ENCODE results near the gene GGT1.
"Not testable (repeated sequence)": the region's sequence is repeated elsewhere in the genome, so short reads cannot be mapped to it uniquely, and the experiment has no call there.

The GGT1 gene

GRCh38 chr22:24602847-24603769 is at the start of gene GGT1:
Gene GGT1 (plus strand): TSS chr22:24603193. CDS start chr22:24611082, 7,889 bp downstream.
- not testable (repeated sequence) for DNase-seq

GRCh38 chr22:24553597-24554312 is 49.2 kb upstream of the GGT1 start:
- DNase-seq, result peak; percentile 7

GRCh38 chr22:24554313-24555164 is 48.5 kb upstream of the GGT1 start, which contains the start of gene GUCD1:
Gene GUCD1 (minus strand): TSS chr22:24555138. CDS start chr22:24554991, 147 bp downstream.
- no peak for DNase-seq

- peak; percentile 96 for DNase-seq
These were observed 47.6 kb upstream of the GGT1 start, which contains the start of gene SNRPD3 for GRCh38 chr22:24555165-24556039. Gene SNRPD3 (plus strand): TSS chr22:24555999. CDS start chr22:24557675, 1,676 bp downstream.

GRCh38 chr22:24559471-24559870 is 43.5 kb upstream of the GGT1 start:
- no peak for DNase-seq

- DNase-seq, result no peak
These were observed 39.7 kb upstream of the GGT1 start for GRCh38 chr22:24563246-24563645.

GRCh38 chr22:24564376-24565058 is 38.5 kb upstream of the GGT1 start:
- DNase-seq, result no peak

GRCh38 chr22:24565077-24565476 is 37.9 kb upstream of the GGT1 start:
- no peak for DNase-seq

- no peak for DNase-seq
These were observed 36.0 kb upstream of the GGT1 start for GRCh38 chr22:24566899-24567511.

- DNase-seq, result no peak
These were observed 35.3 kb upstream of the GGT1 start for GRCh38 chr22:24567668-24568067.

GRCh38 chr22:24571266-24571665 is 31.7 kb upstream of the GGT1 start:
- no peak for DNase-seq

- no peak for DNase-seq
These were observed 26.2 kb upstream of the GGT1 start for GRCh38 chr22:24576778-24577177.

- DNase-seq, result no peak
These were observed 24.4 kb upstream of the GGT1 start for GRCh38 chr22:24578355-24579257.

GRCh38 chr22:24579258-24579601 is 23.8 kb upstream of the GGT1 start:
- DNase-seq, result no peak

GRCh38 chr22:24580276-24580675 is 22.7 kb upstream of the GGT1 start:
- no peak for DNase-seq

- DNase-seq, result no peak
These were observed 20.8 kb upstream of the GGT1 start for GRCh38 chr22:24582056-24582814.

GRCh38 chr22:24583221-24584165 is 19.5 kb upstream of the GGT1 start:
- peak; percentile 89 for DNase-seq

Data from NCI-H345 (cell line).